WTC11 (cell line): Measurements from ENCODE around the gene LMOD2. TPM values are rescaled to one million over a fixed set of nuclear protein-coding genes. Genes with fewer than 3 reads are reported as not detected.

Experiments used
- ATAC-seq: fragments of 200-7000 bp; cut with Tn5 transposase; 2 replicates; pipeline ENCODE4 v1.10.0; 2021; ENCODE audit warnings: mild to moderate bottlenecking, moderate library complexity
- CTCF ChIA-PET: fragments of 300-600 bp; sonication (Branson Sonifier 250); formaldehyde crosslinking; loops from one replicate; lab custom pipeline; 2021; ENCODE audit warnings: antibody characterized with exemption; lab: Charles Lee
- POLR2A ChIA-PET: fragments of 350-600 bp; sonication (Branson Sonifier 250); formaldehyde crosslinking; loops from one replicate; lab custom pipeline; 2021; ENCODE audit warnings: antibody characterized with exemption; lab: Charles Lee
- DNase-seq: peaks from one replicate; pipeline ENCODE4 v3.0.0; 2021; ENCODE audit warnings: low spot score
- H3K27ac Mint-ChIP-seq: 2 replicates; pipeline ENCODE4 v1.8.0; 2021; ENCODE audit warnings: mixed read lengths
- H3K27me3 Mint-ChIP-seq: 2 replicates; pipeline ENCODE4 v1.8.0; 2021; ENCODE audit warnings: low read depth, mild to moderate bottlenecking, moderate library complexity, mixed read lengths
- H3K36me3 Mint-ChIP-seq: 2 replicates; pipeline ENCODE4 v1.8.0; 2021; ENCODE audit warnings: mixed read lengths
- H3K4me1 Mint-ChIP-seq: 2 replicates; pipeline ENCODE4 v1.8.0; 2022; ENCODE audit warnings: mixed read lengths
- H3K4me3 Mint-ChIP-seq: 2 replicates; pipeline ENCODE4 v1.8.0; 2021; ENCODE audit warnings: mild to moderate bottlenecking, moderate library complexity, mixed read lengths
- H3K9me3 Mint-ChIP-seq: 2 replicates; pipeline ENCODE4 v1.8.0; 2021; ENCODE audit warnings: mixed read lengths
- ATF6 ChIP-seq: sonication (generic); formaldehyde crosslinking; IDR thresholded peaks from 2 replicates; pipeline ENCODE4 v1.8.1; 2023; ENCODE audit warnings: mild to moderate bottlenecking, missing genetic modification reagents
- CREB1 ChIP-seq: sonication (generic); formaldehyde crosslinking; IDR thresholded peaks from 2 replicates; pipeline ENCODE4 v1.8.0; 2023; ENCODE audit warnings: mild to moderate bottlenecking, missing genetic modification reagents
- CREM ChIP-seq: sonication (generic); formaldehyde crosslinking; IDR thresholded peaks from 2 replicates; pipeline ENCODE4 v1.8.1; 2022; ENCODE audit warnings: mild to moderate bottlenecking, missing genetic modification reagents, moderate library complexity
- ESRRA ChIP-seq: sonication (generic); formaldehyde crosslinking; IDR thresholded peaks from 2 replicates; pipeline ENCODE4 v1.8.1; 2022; ENCODE audit warnings: mild to moderate bottlenecking, missing genetic modification reagents, borderline replicate concordance
- IRF2 ChIP-seq: sonication (generic); formaldehyde crosslinking; IDR thresholded peaks from 2 replicates; pipeline ENCODE4 v1.8.0; 2022; ENCODE audit warnings: low read depth, missing genetic modification reagents, borderline replicate concordance
- MXD4 ChIP-seq: fragments of 250-450 bp; sonication (Bioruptor Pico); IDR thresholded peaks from 2 replicates; pipeline ENCODE4 v1.8.0; 2021; ENCODE audit warnings: mild to moderate bottlenecking, moderate library complexity, borderline replicate concordance
- NFE2L1 ChIP-seq: sonication (generic); formaldehyde crosslinking; IDR thresholded peaks from 2 replicates; pipeline ENCODE4 v1.8.1; 2023; ENCODE audit warnings: missing genetic modification reagents
- PREB ChIP-seq: sonication (generic); formaldehyde crosslinking; IDR thresholded peaks from 2 replicates; pipeline ENCODE4 v1.8.1; 2022; ENCODE audit warnings: mild to moderate bottlenecking, missing genetic modification reagents, moderate library complexity, borderline replicate concordance
- RELA ChIP-seq: sonication (generic); formaldehyde crosslinking; IDR thresholded peaks from 2 replicates; pipeline ENCODE4 v1.8.1; 2022; ENCODE audit warnings: missing genetic modification reagents, mild to moderate bottlenecking, borderline replicate concordance
- RORB ChIP-seq: fragments of 250-450 bp; sonication (Bioruptor Pico); IDR thresholded peaks from 2 replicates; pipeline ENCODE4 v1.9.0; 2021; ENCODE audit warnings: mild to moderate bottlenecking
- SMAD3 ChIP-seq: sonication (generic); formaldehyde crosslinking; IDR thresholded peaks from 2 replicates; pipeline ENCODE4 v1.8.0; 2022; ENCODE audit warnings: missing genetic modification reagents, mild to moderate bottlenecking, borderline replicate concordance
- SOX15 ChIP-seq: fragments of 250-450 bp; sonication (Bioruptor Pico); IDR thresholded peaks from 2 replicates; pipeline ENCODE4 v1.9.0; 2021; ENCODE audit warnings: mild to moderate bottlenecking
- TP53 ChIP-seq: sonication (generic); formaldehyde crosslinking; IDR thresholded peaks from 2 replicates; pipeline ENCODE4 v1.8.1; 2023; ENCODE audit warnings: mild to moderate bottlenecking, missing genetic modification reagents
- ZMAT4 ChIP-seq: fragments of 250-450 bp; sonication (Bioruptor Pico); IDR thresholded peaks from 2 replicates; pipeline ENCODE4 v1.9.0; 2021; ENCODE audit warnings: mild to moderate bottlenecking
- ZNF396 ChIP-seq: fragments of 250-450 bp; sonication (Bioruptor Pico); IDR thresholded peaks from 2 replicates; pipeline ENCODE4 v1.8.0; 2021; ENCODE audit warnings: mild to moderate bottlenecking, moderate library complexity, borderline replicate concordance
- ZNF425 ChIP-seq: fragments of 250-450 bp; sonication (Bioruptor Pico); conservative IDR thresholded peaks from 2 replicates; pipeline ENCODE4 v1.9.0; 2021; ENCODE audit warnings: mild to moderate bottlenecking
- ZSCAN18 ChIP-seq: fragments of 250-450 bp; sonication (Bioruptor Pico); IDR thresholded peaks from 2 replicates; pipeline ENCODE4 v2.1.2; 2022; ENCODE audit warnings: mild to moderate bottlenecking, moderate library complexity
- total RNA-seq: library from RNA; stranded (reverse); gene quantifications from 3 replicates; pipeline ENCODE4 v1.2.3, GENCODE V29; 2021
- TF ChIP-seq, protein P1 (sequence below): fragments of 200-600 bp; IDR thresholded peaks from 2 replicates; pipeline ENCODE4 v1.8.0; 2022; ENCODE audit warnings: antibody characterized with exemption
- TF ChIP-seq, protein P2 (sequence below): sonication (generic); formaldehyde crosslinking; conservative IDR thresholded peaks from 2 replicates; pipeline ENCODE4 v1.8.1; 2022; ENCODE audit warnings: mild to moderate bottlenecking, missing genetic modification reagents
- TF ChIP-seq, protein P3 (sequence below): sonication (generic); formaldehyde crosslinking; IDR thresholded peaks from 2 replicates; pipeline ENCODE4 v1.8.0; 2023; ENCODE audit warnings: missing genetic modification reagents, mild to moderate bottlenecking, borderline replicate concordance

Gene LMOD2
- total RNA-seq, 1 experiment from 2014 or later, result not detected

- no peak for TF ChIP-seq SMAD3 (CRISPR knock-in tag)
- TF ChIP-seq RORB, result no peak
- TF ChIP-seq SOX15 (CRISPR knock-in tag), result no peak
- TF ChIP-seq PREB (CRISPR knock-in tag), result no peak
- no peak for TF ChIP-seq ZSCAN18
- TF ChIP-seq, all 79 proteins: peak for 0
Measured at GRCh38 chr7:123647106-123647730, 8.4 kb upstream of the LMOD2 start (continued).

DNA sequence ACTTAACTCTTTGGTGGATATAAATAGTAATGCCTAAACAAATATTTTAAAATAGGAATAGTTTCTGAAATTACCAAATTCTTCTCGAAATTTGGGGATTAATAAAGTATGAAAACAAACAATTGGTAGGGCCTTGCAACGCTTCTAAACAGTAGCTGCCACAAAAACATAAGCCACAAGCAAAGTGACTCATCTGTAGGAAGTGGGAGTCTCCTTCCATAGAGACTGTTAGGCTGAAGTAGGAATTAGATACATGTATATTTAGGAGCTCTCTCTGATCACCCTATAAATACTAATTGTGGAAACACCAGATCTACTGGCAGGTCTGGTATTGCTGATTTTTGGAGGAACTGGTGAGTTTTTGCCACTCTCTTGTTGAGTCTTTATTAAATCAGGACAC lies 5.7 kb upstream of the LMOD2 start:
- H3K4me3 Mint-ChIP-seq, result no peak overlapping the region
- peaks cover 26% of the 10 kb centered on the region for H3K4me1 Mint-ChIP-seq
- H3K9me3 Mint-ChIP-seq, result no peaks in the 10 kb centered on the region
- H3K36me3 Mint-ChIP-seq, result no peaks in the 10 kb centered on the region
- no peak for TF ChIP-seq ZNF396
- TF ChIP-seq ZNF425 (CRISPR knock-in tag), result no peak
- TF ChIP-seq IRF2 (CRISPR knock-in tag), result no peak
- TF ChIP-seq, protein P1, sequence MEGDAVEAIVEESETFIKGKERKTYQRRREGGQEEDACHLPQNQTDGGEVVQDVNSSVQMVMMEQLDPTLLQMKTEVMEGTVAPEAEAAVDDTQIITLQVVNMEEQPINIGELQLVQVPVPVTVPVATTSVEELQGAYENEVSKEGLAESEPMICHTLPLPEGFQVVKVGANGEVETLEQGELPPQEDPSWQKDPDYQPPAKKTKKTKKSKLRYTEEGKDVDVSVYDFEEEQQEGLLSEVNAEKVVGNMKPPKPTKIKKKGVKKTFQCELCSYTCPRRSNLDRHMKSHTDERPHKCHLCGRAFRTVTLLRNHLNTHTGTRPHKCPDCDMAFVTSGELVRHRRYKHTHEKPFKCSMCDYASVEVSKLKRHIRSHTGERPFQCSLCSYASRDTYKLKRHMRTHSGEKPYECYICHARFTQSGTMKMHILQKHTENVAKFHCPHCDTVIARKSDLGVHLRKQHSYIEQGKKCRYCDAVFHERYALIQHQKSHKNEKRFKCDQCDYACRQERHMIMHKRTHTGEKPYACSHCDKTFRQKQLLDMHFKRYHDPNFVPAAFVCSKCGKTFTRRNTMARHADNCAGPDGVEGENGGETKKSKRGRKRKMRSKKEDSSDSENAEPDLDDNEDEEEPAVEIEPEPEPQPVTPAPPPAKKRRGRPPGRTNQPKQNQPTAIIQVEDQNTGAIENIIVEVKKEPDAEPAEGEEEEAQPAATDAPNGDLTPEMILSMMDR, result no peak
- TF ChIP-seq MXD4 (CRISPR knock-in tag), result no peak
- TF ChIP-seq, protein P2, sequence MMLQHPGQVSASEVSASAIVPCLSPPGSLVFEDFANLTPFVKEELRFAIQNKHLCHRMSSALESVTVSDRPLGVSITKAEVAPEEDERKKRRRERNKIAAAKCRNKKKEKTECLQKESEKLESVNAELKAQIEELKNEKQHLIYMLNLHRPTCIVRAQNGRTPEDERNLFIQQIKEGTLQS (CRISPR knock-in tag), result no peak
- no peak for TF ChIP-seq NFE2L1 (CRISPR knock-in tag)
- no peak for TF ChIP-seq CREB1
- no peak for TF ChIP-seq ZMAT4 (CRISPR knock-in tag)
- TF ChIP-seq TP53 (CRISPR knock-in tag), result no peak
- no peak for TF ChIP-seq CREM (CRISPR knock-in tag)
- DNase-seq (no peak), ATAC-seq (no peak)
- CTCF ChIA-PET, result interaction anchor here (1.8 kb wide), 1 partner anchor 33 kb away, joined by 6 read pairs; no protein-coding TSS in a partner anchor
- no peak overlapping the region for H3K27ac Mint-ChIP-seq
- POLR2A ChIA-PET, result no interaction called here
- H3K27me3 Mint-ChIP-seq, result no peaks in the 10 kb centered on the region

- H3K9me3 Mint-ChIP-seq, result no peaks in the 10 kb centered on the region
- DNase-seq, result no peak
- peaks cover 21% of the 10 kb centered on the region for H3K4me1 Mint-ChIP-seq
- no peaks in the 10 kb centered on the region for H3K27me3 Mint-ChIP-seq
- H3K27ac Mint-ChIP-seq, result 0 out of 2 replicates have a peak overlapping the region, but pooled peaks have one; percentile 3
- no peaks in the 10 kb centered on the region for H3K36me3 Mint-ChIP-seq
- no peak overlapping the region for H3K4me3 Mint-ChIP-seq
- POLR2A ChIA-PET, result no interaction called here
- no peak for ATAC-seq
- CTCF ChIA-PET, result interaction anchor here (1.8 kb wide), 1 partner anchor 32 kb away, joined by 6 read pairs; no protein-coding TSS in a partner anchor
- no peak for TF ChIP-seq RELA
- TF ChIP-seq, protein P3, sequence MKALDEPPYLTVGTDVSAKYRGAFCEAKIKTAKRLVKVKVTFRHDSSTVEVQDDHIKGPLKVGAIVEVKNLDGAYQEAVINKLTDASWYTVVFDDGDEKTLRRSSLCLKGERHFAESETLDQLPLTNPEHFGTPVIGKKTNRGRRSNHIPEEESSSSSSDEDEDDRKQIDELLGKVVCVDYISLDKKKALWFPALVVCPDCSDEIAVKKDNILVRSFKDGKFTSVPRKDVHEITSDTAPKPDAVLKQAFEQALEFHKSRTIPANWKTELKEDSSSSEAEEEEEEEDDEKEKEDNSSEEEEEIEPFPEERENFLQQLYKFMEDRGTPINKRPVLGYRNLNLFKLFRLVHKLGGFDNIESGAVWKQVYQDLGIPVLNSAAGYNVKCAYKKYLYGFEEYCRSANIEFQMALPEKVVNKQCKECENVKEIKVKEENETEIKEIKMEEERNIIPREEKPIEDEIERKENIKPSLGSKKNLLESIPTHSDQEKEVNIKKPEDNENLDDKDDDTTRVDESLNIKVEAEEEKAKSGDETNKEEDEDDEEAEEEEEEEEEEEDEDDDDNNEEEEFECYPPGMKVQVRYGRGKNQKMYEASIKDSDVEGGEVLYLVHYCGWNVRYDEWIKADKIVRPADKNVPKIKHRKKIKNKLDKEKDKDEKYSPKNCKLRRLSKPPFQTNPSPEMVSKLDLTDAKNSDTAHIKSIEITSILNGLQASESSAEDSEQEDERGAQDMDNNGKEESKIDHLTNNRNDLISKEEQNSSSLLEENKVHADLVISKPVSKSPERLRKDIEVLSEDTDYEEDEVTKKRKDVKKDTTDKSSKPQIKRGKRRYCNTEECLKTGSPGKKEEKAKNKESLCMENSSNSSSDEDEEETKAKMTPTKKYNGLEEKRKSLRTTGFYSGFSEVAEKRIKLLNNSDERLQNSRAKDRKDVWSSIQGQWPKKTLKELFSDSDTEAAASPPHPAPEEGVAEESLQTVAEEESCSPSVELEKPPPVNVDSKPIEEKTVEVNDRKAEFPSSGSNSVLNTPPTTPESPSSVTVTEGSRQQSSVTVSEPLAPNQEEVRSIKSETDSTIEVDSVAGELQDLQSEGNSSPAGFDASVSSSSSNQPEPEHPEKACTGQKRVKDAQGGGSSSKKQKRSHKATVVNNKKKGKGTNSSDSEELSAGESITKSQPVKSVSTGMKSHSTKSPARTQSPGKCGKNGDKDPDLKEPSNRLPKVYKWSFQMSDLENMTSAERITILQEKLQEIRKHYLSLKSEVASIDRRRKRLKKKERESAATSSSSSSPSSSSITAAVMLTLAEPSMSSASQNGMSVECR, result no peak
- TF ChIP-seq ESRRA (CRISPR knock-in tag), result no peak
- TF ChIP-seq ATF6 (CRISPR knock-in tag), result no peak
Measured at GRCh38 chr7:123650595-123650994, 5.1 kb upstream of the LMOD2 start.
